Neural crest cell (in vitro differentiated cells): ENCODE results near the gene TBRG1. TPM values are rescaled to one million over a fixed set of nuclear protein-coding genes. Genes with fewer than 3 reads are reported as not detected.

Experiments used
- DNase-seq: peaks from one replicate; pipeline ENCODE4 v3.0.0; 2021; ENCODE audit warnings: low read depth, mixed read lengths, low spot score
- H3K27ac Mint-ChIP-seq: one replicate; pipeline ENCODE4 v1.8.0; 2021; ENCODE audit warnings: mild to moderate bottlenecking, mixed read lengths; ENCODE audit not compliant: unreplicated experiment
- H3K27me3 Mint-ChIP-seq: 2 replicates; pipeline ENCODE4 v1.8.0; 2021; ENCODE audit warnings: low read depth, mild to moderate bottlenecking, mixed read lengths
- H3K36me3 Mint-ChIP-seq: 2 replicates; pipeline ENCODE4 v1.8.0; 2021; ENCODE audit warnings: low read depth, mild to moderate bottlenecking, mixed read lengths
- H3K4me1 Mint-ChIP-seq: 2 replicates; pipeline ENCODE4 v1.8.0; 2021; ENCODE audit warnings: mixed read lengths
- H3K4me3 Mint-ChIP-seq: one replicate; pipeline ENCODE4 v1.8.0; 2021; ENCODE audit warnings: mild to moderate bottlenecking, mixed read lengths
- H3K9me3 Mint-ChIP-seq: 2 replicates; pipeline ENCODE4 v1.8.0; 2021; ENCODE audit warnings: mixed read lengths
- total RNA-seq: library from RNA; stranded (reverse); gene quantifications from 2 replicates; pipeline ENCODE4 v1.2.1, GENCODE V29; 2021
- TF ChIP-seq, protein P1 (sequence below): fragments of 200-600 bp; sonication (generic); conservative IDR thresholded peaks from 2 replicates; pipeline ENCODE4 v1.5.0; 2021; ENCODE audit warnings: antibody characterized with exemption, mild to moderate bottlenecking

The TBRG1 gene
- total RNA-seq, 1 donor from 2014 or later, result 23.0 TPM

DNA sequence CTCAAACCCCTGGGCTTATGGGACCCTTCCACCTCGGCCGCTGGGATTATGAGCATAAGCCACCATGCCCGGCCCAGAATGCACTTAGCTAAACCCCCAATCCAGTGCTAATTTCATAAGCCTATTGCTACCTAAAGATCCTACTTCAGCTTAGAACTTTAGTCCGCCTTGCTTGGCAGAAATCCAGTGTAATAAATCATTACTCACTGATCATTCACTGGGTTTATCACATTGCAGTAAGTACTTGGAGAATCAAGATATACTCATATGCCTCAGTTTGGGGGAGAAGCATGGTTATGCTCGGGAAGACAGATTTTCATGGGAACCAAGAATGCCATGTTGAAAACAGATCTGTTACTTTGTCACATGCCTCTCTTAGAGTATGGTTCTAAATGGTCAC is 3.8 kb upstream of the TBRG1 start:
- Mint-ChIP-seq H3K4me1 (peaks cover 19% of the 10 kb centered on the region), H3K36me3 (no peaks in the 10 kb centered on the region), H3K27me3 (peaks cover 38% of the 10 kb centered on the region), H3K27ac (no peak overlapping the region), H3K4me3 (no peak overlapping the region), H3K9me3 (no peaks in the 10 kb centered on the region)
- TF ChIP-seq, protein P1, sequence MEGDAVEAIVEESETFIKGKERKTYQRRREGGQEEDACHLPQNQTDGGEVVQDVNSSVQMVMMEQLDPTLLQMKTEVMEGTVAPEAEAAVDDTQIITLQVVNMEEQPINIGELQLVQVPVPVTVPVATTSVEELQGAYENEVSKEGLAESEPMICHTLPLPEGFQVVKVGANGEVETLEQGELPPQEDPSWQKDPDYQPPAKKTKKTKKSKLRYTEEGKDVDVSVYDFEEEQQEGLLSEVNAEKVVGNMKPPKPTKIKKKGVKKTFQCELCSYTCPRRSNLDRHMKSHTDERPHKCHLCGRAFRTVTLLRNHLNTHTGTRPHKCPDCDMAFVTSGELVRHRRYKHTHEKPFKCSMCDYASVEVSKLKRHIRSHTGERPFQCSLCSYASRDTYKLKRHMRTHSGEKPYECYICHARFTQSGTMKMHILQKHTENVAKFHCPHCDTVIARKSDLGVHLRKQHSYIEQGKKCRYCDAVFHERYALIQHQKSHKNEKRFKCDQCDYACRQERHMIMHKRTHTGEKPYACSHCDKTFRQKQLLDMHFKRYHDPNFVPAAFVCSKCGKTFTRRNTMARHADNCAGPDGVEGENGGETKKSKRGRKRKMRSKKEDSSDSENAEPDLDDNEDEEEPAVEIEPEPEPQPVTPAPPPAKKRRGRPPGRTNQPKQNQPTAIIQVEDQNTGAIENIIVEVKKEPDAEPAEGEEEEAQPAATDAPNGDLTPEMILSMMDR, result no peak
- no peak for DNase-seq

DNA sequence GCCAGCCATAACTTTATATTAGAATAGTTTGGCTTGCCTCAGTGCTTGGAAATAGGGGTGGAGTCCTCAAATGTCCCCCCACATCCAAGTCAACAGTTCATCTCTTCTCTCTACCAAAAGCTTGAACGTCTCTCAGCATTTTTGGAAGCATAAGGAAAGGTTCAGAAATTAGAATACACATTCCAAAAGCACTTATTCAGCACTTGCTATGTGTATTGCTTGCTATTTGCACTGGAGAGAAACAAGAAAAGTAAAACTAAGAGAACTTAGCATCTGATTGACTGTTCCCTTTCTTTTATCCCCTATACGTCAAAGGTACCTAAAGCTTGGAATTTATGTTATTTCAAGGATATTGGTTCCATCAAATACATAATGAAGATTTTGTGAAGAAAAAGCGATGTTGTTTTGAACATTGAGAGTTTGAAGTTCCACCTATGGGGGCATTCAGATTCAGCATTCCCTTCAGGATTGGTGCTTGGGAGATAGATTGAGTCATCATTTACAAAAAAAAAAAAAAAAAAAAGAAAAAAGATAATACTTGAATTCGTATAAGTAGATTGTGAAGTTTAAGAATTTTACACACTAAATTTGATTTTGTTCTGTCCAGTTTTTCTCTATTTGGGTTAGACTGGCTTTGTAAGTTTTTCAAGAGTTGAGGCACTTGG is 1.3 kb downstream of the TBRG1 start:
- H3K27ac Mint-ChIP-seq, result no peak overlapping the region
- peaks cover 8% of the 10 kb centered on the region for H3K36me3 Mint-ChIP-seq
- H3K27me3 Mint-ChIP-seq, result peaks cover 20% of the 10 kb centered on the region
- no peak for DNase-seq
- peak overlapping the region; percentile 95 for H3K4me3 Mint-ChIP-seq
- TF ChIP-seq, protein P1, result no peak
- H3K4me1 Mint-ChIP-seq, result peaks cover 23% of the 10 kb centered on the region
- H3K9me3 Mint-ChIP-seq, result no peaks in the 10 kb centered on the region

DNA sequence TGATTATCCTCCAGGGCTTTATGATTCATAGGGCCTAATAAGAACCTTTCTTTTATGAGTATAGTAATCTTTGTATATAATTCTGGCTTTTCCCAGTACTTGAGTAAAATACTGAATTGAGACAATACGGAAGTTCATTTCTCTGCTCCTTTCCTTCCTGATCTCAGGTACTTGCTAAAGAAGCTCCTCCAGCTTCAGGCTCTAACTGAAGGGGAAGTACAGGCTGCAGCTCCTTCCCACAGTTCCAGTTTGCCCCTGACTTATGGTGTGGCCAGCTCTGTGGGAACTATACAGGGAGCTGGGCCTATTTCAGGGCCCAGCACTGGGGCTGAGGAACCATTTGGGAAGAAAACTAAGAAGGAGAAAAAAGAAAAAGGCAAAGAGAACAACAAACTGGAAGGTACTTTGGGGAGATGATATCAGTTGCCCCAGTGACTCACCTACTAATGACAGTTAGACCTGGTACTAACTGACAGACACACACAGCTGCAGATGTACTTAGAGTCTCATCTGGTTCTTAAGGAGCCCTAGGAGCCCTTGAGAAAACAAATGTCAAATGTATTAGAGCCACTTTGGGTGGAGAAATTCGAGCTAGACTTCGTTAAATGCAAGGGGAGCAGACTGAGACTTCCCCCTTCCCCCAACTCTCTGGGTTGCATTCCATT is 3.0 kb downstream of the TBRG1 start:
- Mint-ChIP-seq H3K27me3 (peaks cover 6% of the 10 kb centered on the region), H3K36me3 (peaks cover 8% of the 10 kb centered on the region), H3K4me3 (peak overlapping the region; percentile 12), H3K9me3 (no peaks in the 10 kb centered on the region), H3K27ac (no peak overlapping the region), H3K4me1 (peaks cover 23% of the 10 kb centered on the region)
- DNase-seq, result no peak
- TF ChIP-seq, protein P1, result no peak

DNA sequence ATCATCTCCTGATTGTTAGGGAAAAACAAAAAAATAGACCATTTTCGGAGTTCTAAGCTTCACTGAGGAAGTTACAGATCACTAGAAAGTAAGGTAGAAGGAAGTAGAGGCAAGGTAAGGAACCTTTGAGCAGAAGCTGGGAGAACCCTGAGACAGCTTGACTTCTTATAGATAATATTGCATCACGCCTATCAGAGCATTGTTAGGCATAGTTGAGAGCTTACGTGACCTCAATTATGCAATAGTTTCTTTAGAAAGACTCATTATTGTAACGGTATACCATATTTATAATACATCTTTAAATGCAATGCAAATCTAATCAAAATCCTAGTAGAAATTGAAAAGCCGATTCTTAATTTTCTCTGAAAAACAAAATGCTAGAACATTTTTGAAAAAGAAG is 4.9 kb downstream of the TBRG1 start:
- H3K27me3 Mint-ChIP-seq, result no peaks in the 10 kb centered on the region
- H3K9me3 Mint-ChIP-seq, result no peaks in the 10 kb centered on the region
- H3K4me1 Mint-ChIP-seq, result peaks cover 15% of the 10 kb centered on the region
- no peak for DNase-seq
- TF ChIP-seq, protein P1, result no peak
- no peak overlapping the region for H3K4me3 Mint-ChIP-seq
- H3K27ac Mint-ChIP-seq, result no peak overlapping the region
- H3K36me3 Mint-ChIP-seq, result peaks cover 8% of the 10 kb centered on the region

DNA sequence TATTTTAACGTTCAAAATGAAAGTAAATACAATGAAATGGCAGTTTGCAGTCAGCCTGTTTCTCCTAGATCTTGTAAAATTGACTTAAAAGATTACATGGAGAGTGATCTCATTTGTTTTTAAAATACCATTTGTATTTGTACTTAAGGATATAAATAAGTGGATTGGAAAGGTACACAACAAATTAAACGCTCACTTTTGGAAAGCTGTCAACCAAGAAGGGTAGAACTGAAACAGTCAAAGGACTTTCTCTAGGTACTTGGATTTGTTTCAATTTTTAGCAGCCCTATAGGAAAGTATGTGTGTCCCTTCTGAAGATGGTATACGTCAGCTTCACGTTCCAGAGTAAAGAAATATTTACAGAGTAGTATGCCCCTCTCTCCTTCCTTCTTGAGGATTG is 7.3 kb downstream of the TBRG1 start:
- H3K27ac Mint-ChIP-seq, result no peak overlapping the region
- H3K9me3 Mint-ChIP-seq, result no peaks in the 10 kb centered on the region
- TF ChIP-seq, protein P1, result no peak
- H3K4me1 Mint-ChIP-seq, result no peaks in the 10 kb centered on the region
- H3K27me3 Mint-ChIP-seq, result no peaks in the 10 kb centered on the region
- no peak for DNase-seq
- peaks cover 8% of the 10 kb centered on the region for H3K36me3 Mint-ChIP-seq
- no peak overlapping the region for H3K4me3 Mint-ChIP-seq
